ACC112 (cell line): Measurements from ENCODE around the gene BARD1.
"Not testable (repeated sequence)": the region's sequence is repeated elsewhere in the genome, so short reads cannot be mapped to it uniquely, and the experiment has no call there.

ENCODE experiments used
- H2AFZ ChIP-seq: fragments of 200-600 bp; sonication (generic); one replicate; pipeline ENCODE4 v1.6.0; 2017; ENCODE audit warnings: antibody characterized with exemption, low read length; ENCODE audit not compliant: unreplicated experiment
- H3K27ac ChIP-seq: fragments of 200-600 bp; sonication (generic); 2 replicates; pipeline ENCODE4 v1.5.1; 2014; ENCODE audit warnings: low read depth, mild to moderate bottlenecking, antibody characterized with exemption, low read length, moderate library complexity
- H3K27me3 ChIP-seq: fragments of 200-600 bp; sonication (generic); 2 replicates; pipeline ENCODE4 v1.6.1; 2014; ENCODE audit warnings: mild to moderate bottlenecking, antibody characterized with exemption, low read length, moderate library complexity, mixed read lengths; ENCODE audit not compliant: insufficient read depth
- H3K36me3 ChIP-seq: fragments of 200-600 bp; sonication (generic); 2 replicates; pipeline ENCODE4 v1.6.1; 2016; ENCODE audit warnings: mild to moderate bottlenecking, antibody characterized with exemption, low read length, moderate library complexity, mixed read lengths; ENCODE audit not compliant: insufficient read depth
- H3K4me1 ChIP-seq: fragments of 200-600 bp; sonication (generic); one replicate; pipeline ENCODE4 v1.6.1; 2016; ENCODE audit warnings: low read length, mixed read lengths; ENCODE audit not compliant: insufficient read depth, unreplicated experiment, control insufficient read depth
- H3K4me3 ChIP-seq: fragments of 200-600 bp; sonication (generic); 2 replicates; pipeline ENCODE4 v1.5.1; 2014; ENCODE audit warnings: mild to moderate bottlenecking, low read depth, low read length
- H3K79me2 ChIP-seq: fragments of 200-600 bp; sonication (generic); one replicate; pipeline ENCODE4 v1.6.0; 2016; ENCODE audit warnings: low read length; ENCODE audit not compliant: control insufficient read depth, unreplicated experiment, insufficient read depth

Gene BARD1

DNA sequence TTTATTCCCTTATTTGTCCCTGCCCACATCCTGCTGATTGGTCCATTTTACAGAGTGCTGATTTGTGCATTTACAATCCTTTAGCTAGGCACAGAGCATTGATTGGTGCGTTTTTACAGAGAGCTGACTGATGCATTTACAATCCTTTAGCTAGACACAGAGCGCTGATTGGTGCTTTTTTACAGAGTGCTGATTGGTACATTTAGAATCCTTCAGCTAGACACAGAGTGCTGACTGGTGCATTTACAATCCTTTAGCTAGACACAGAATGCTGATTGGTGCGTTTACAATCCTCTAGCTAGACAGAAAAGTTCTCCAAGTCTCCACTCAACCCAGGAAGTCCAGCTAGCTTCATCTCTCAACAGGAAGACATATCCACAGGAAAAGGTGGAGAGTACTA lies 91.6 kb downstream of the BARD1 start:
- H3K27me3 ChIP-seq, H3K79me2 ChIP-seq, H3K36me3 ChIP-seq, H3K4me1 ChIP-seq, H3K27ac ChIP-seq, H3K4me3 ChIP-seq, H2AFZ ChIP-seq: not testable (repeated sequence)

- no peaks in the 10 kb centered on the region for H3K27me3 ChIP-seq
- no peak overlapping the region for H3K27ac ChIP-seq
These were observed 92.5 kb downstream of the BARD1 start for GRCh38 chr2:214716811-214717560.

GRCh38 chr2:214715025-214715424 lies 94.5 kb downstream of the BARD1 start:
- no peak overlapping the region for H2AFZ ChIP-seq
- H3K79me2 ChIP-seq = no peaks in the 10 kb centered on the region
- no peaks in the 10 kb centered on the region for H3K4me1 ChIP-seq
- H3K36me3 ChIP-seq = no peaks in the 10 kb centered on the region
- H3K27me3 ChIP-seq = no peaks in the 10 kb centered on the region
- H3K27ac ChIP-seq = no peak overlapping the region
- H3K4me3 ChIP-seq = no peak overlapping the region

More at GRCh38 chr2:214716811-214717560, 92.5 kb downstream of the BARD1 start:
- Histone ChIP-seq H3K4me3 (no peak overlapping the region), H2AFZ (no peak overlapping the region), H3K36me3 (no peaks in the 10 kb centered on the region), H3K4me1 (no peaks in the 10 kb centered on the region), H3K79me2 (no peaks in the 10 kb centered on the region)

DNA sequence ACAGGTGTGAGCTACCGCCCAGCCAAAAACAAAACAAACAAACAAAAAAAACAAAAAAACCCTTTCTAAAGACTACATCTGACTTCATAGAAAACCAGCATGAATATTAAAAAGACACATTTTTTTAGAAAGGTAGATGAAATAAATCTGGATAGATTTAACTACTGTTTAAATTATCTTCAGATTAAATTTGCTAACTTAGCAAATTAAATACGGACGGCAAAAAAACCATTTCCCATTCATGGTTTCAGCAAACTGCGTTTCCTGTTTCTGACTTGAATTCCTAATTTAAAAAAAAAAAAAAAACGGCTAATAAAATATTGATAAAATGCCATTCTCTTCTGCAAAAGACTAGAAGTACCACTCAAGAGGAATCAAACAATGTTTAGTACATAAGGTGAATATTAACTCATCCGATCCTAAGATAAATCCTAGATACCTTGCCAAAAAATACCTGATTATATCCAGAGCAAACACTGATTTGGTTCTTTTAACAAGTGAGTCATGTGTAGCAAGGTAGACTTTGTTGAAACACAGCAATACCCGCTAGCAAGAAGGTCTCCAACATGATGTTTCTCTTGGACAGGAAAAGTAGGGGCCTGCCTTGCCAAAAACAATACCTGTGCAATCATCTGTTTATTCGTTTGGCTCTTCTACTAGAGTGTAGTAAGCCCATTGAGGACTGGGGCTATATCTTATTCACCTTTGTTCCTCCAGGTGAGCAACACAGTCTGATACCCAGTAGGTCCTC lies 96.2 kb downstream of the BARD1 start:
- H3K27ac ChIP-seq = no peak overlapping the region
- H3K79me2 ChIP-seq = no peaks in the 10 kb centered on the region
- H3K27me3 ChIP-seq = no peaks in the 10 kb centered on the region
- H3K4me1 ChIP-seq = no peaks in the 10 kb centered on the region
- no peak overlapping the region for H3K4me3 ChIP-seq
- no peaks in the 10 kb centered on the region for H3K36me3 ChIP-seq
- H2AFZ ChIP-seq = no peak overlapping the region

GRCh38 chr2:214710729-214711128 lies 98.8 kb downstream of the BARD1 start:
- Histone ChIP-seq H2AFZ (no peak overlapping the region), H3K79me2 (no peaks in the 10 kb centered on the region), H3K27me3 (no peaks in the 10 kb centered on the region), H3K4me1 (no peaks in the 10 kb centered on the region), H3K27ac (no peak overlapping the region), H3K4me3 (no peak overlapping the region), H3K36me3 (no peaks in the 10 kb centered on the region)

DNA sequence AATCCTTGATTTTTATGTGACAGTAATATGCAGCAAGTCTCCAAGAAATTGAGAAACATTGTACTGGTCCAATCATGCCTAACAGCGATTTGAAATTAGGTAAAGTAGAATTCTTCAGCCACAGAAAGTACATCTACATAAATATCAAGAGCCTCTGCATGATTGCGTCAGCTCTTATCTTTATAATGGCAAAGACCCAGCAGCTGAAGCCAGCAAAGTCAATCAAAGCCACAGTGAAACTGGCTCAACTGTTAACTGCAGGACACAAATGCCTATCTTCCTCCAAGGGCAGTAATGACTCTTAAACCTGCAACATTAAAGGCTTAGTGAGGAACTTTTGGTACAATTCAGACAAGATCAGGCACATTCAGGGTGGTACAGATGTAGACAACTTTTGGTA lies 102.5 kb downstream of the BARD1 start:
- H3K36me3 ChIP-seq = no peaks in the 10 kb centered on the region
- H3K4me1 ChIP-seq = no peaks in the 10 kb centered on the region
- H3K4me3 ChIP-seq = no peak overlapping the region
- H2AFZ ChIP-seq = no peak overlapping the region
- no peaks in the 10 kb centered on the region for H3K27me3 ChIP-seq
- no peaks in the 10 kb centered on the region for H3K79me2 ChIP-seq
- H3K27ac ChIP-seq = no peak overlapping the region

DNA sequence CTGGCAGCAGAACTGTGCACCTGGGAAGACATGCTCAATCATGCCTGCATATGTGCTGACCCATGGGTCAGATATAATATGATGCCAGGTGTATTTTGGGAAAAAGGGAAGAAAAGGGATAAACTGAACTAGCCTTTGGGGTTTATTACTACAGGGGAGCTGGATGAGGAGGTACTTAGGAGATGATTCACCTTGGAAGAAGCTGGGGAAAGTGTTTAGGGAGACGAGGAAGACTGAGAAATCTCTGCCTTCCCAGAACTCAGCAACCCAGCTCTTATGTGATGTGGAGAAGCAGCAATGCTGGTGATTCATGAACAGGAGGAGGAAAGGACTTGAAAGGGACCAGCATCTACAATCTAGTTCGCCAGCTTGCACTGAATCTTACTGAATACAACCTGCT lies 110.2 kb downstream of the BARD1 start:
- Histone ChIP-seq H3K4me1 (peaks cover 4% of the 10 kb centered on the region), H3K4me3 (no peak overlapping the region), H3K27me3 (no peaks in the 10 kb centered on the region), H3K36me3 (no peaks in the 10 kb centered on the region), H3K27ac (no peak overlapping the region), H3K79me2 (no peaks in the 10 kb centered on the region), H2AFZ (no peak overlapping the region)

DNA sequence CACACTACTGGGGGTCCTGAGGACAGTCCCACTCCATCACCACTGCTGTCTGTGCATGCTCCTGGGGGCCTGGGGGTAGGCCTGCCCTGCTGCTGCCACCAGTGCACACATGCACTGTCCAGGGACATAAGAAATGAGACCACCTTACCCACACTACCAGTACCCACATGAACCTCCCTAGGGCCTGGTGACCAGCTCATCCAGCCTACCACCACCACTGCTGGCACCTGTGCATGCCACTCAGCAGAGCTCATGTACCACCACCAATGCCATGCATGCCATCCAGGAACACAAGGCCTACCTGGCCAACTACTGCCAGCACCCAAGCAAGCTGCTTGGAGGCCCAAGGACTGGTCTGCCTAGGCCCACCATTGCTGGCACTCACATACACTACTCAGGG lies 112.8 kb downstream of the BARD1 start:
- Histone ChIP-seq H2AFZ (no peak overlapping the region), H3K4me1 (peaks cover 4% of the 10 kb centered on the region), H3K27ac (no peak overlapping the region), H3K4me3 (no peak overlapping the region), H3K79me2 (no peaks in the 10 kb centered on the region), H3K27me3 (no peaks in the 10 kb centered on the region), H3K36me3 (no peaks in the 10 kb centered on the region)

DNA sequence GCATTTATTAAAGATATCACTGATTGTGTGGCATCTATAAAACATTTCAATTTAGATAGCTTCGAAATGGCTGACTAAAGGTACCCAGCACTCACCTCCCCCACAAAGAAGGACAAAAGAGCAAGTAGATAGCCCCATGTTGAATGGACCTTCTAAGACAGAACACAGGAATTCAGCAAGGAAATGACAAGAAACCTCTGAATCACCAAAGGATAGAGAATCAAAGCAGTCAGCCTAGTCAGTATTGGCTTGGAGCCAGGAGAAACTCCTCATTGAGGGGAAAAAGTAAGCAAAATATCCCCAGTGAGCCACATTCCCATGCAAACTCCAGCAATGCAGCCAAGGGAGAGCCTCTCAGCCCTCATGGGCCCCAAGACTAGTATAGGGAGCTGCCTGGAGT lies 113.7 kb downstream of the BARD1 start:
- Histone ChIP-seq H3K36me3 (no peaks in the 10 kb centered on the region), H3K79me2 (no peaks in the 10 kb centered on the region), H3K4me1 (peaks cover 4% of the 10 kb centered on the region), H3K4me3 (no peak overlapping the region), H2AFZ (no peak overlapping the region), H3K27me3 (no peaks in the 10 kb centered on the region), H3K27ac (no peak overlapping the region)

- not testable (repeated sequence) for H3K36me3 ChIP-seq, H3K27me3 ChIP-seq, H3K27ac ChIP-seq, H2AFZ ChIP-seq, H3K4me1 ChIP-seq, H3K79me2 ChIP-seq
- H3K4me3 ChIP-seq = peak overlapping the region; percentile 56
These were observed 125.9 kb downstream of the BARD1 start for GRCh38 chr2:214683557-214683956.

DNA sequence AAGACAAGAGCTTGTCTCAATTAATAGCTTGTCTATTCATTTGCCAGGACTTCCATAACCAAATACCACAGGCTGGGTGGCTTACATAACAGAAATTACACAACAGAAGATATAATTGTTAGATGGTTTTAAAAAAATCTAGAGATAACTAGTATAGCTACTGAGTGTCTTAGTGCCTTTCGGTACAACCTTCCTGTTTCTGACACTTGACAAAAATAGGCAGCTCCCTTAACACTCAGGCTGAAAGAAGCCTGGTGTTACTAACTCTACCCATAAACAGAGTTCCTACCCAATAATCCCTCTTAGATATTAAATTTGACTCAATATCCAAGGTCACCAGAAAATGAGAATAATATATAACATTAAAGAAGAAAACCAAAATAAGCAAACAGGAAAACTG lies 129.7 kb downstream of the BARD1 start:
- no peak overlapping the region for H3K4me3 ChIP-seq
- H3K27me3 ChIP-seq = no peaks in the 10 kb centered on the region
- no peak overlapping the region for H3K27ac ChIP-seq
- H2AFZ ChIP-seq = no peak overlapping the region
- H3K36me3 ChIP-seq = no peaks in the 10 kb centered on the region
- H3K79me2 ChIP-seq = no peaks in the 10 kb centered on the region
- H3K4me1 ChIP-seq = no peaks in the 10 kb centered on the region
